Measurements from ENCODE around the gene HSPD1. TPM values are rescaled to one million over a fixed set of nuclear protein-coding genes. Genes with fewer than 3 reads are reported as not detected.

The HSPD1 gene
- total and polyA plus RNA-seq, 2 of the 13 experiments (the other 11 are each of a cell fraction or from before 2014, with no cell fraction given), result 685 to 2,610 TPM

GRCh38 chr2:197515739-197516392 is 16.2 kb upstream of the HSPD1 start, which contains the start of gene MOB4 (continued):
- TF ChIP-seq SALL2 (CRISPR knock-in tag; IDR thresholded peaks at IDR 0.05), result peak; percentile 98
- TF ChIP-seq TSC22D2 (CRISPR knock-in tag; IDR thresholded peaks at IDR 0.05; ENCODE audit: borderline replicate concordance), result peak; percentile 97
- TF ChIP-seq ZEB1 (IDR thresholded peaks at IDR 0.05; ENCODE audit: insufficient replicate concordance, low read depth), result peak; percentile 25
- no peak for TF ChIP-seq ZNF337 (CRISPR knock-in tag; IDR thresholded peaks at IDR 0.05; ENCODE audit: borderline replicate concordance, low read depth)
- TF ChIP-seq BCLAF1 (IDR thresholded peaks at IDR 0.05), result no peak
- peak; percentile 96; the same call in 1 of the 2 replicates for TF ChIP-seq MYNN (CRISPR knock-in tag; IDR thresholded peaks at IDR 0.05; ENCODE audit: low read depth)
- peak; percentile 80; the same call in 1 of the 2 replicates for TF ChIP-seq ZNF704 (CRISPR knock-in tag; IDR thresholded peaks at IDR 0.05; ENCODE audit: borderline replicate concordance)
- peak; percentile 99 to 100; a peak in 3 of 4 replicates for TF ChIP-seq HMGXB4 (CRISPR knock-in tag; IDR thresholded peaks at IDR 0.05; ENCODE audit: borderline replicate concordance in 1 of 2, low read depth in 1 of 2)
- TF ChIP-seq ZNF329 (CRISPR knock-in tag; IDR thresholded peaks at IDR 0.05; ENCODE audit: low read depth), result peak; percentile 93
- TF ChIP-seq ZGPAT (CRISPR knock-in tag; IDR thresholded peaks at IDR 0.05), result peak; percentile 100
- peak; percentile 83 for TF ChIP-seq RCOR2 (CRISPR knock-in tag; IDR thresholded peaks at IDR 0.05)
- TF ChIP-seq ZNF235 (CRISPR knock-in tag; IDR thresholded peaks at IDR 0.05; ENCODE audit: borderline replicate concordance), result peak; percentile 55; the same call in 1 of the 2 replicates
- no peak for TF ChIP-seq RBAK (CRISPR knock-in tag; IDR thresholded peaks at IDR 0.05)
- TF ChIP-seq FOXO1 (CRISPR knock-in tag; IDR thresholded peaks at IDR 0.05), result peak; percentile 92
- TF ChIP-seq ZNF484 (CRISPR knock-in tag; IDR thresholded peaks at IDR 0.05; ENCODE audit: borderline replicate concordance, low read depth), result no peak
- TF ChIP-seq POLR2A (IDR thresholded peaks at IDR 0.05; ENCODE audit: insufficient read depth in 1 of 2, low read depth in 2 of 2, low read length in 2 of 2), result peak; percentile 96 to 97
- no peak for TF ChIP-seq HDAC6 (IDR thresholded peaks at IDR 0.05; ENCODE audit: low read depth, low read length)
- peak; percentile 85; the same call in 1 of the 2 replicates for TF ChIP-seq ZNF264 (CRISPR knock-in tag; IDR thresholded peaks at IDR 0.05)
- TF ChIP-seq SRSF9 (IDR thresholded peaks at IDR 0.05; ENCODE audit: borderline replicate concordance, insufficient read depth, low read depth, low read length, poor library complexity, severe bottlenecking), result no peak
